ENCODE data around the gene GET4. TPM values are rescaled to one million over a fixed set of nuclear protein-coding genes. Genes with fewer than 3 reads are reported as not detected.

GET4 gene
- total and polyA plus RNA-seq, 2 of the 8 experiments (the other 6 are each of a cell fraction or from before 2014, with no cell fraction given) = 56.7 to 74.1 TPM

DNA sequence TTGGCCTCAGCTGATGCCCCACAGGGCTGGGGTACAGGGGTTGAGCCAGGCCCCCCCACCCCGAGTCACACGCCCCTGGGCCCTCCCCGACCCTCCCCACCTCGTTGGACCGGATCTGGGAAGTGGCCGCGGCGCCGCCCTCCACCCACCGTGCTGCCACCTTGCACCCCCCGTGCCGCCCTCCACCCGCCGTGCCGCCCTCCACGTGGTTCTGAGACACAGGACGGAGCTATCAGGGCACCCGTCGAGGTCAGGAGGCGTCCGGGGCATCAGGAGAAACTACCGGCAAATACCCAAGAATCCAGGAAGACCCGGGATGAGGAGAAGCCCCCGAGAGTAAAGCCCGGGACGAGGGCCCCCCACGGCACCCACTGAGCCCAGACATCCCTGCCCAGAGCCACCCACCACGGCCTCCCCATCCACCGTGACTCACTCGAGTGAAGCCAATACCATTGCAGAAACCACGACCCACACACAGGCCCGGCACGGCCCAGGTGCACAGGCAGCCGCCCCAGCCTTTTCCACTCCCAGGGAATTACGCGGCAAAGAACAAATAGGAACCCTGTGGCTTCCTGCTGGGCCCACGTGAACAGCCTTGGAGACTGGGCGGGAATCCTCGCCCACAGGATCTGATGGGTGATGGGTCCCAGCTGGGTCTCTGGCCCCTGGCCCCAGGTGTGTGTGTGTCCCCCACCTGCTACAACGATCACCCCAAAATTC is 44.2 kb downstream of the GET4 start:
- no peak overlapping the region for H3K4me2 ChIP-seq (ENCODE audit: insufficient read depth in 1 of 2, low read depth in 2 of 2, low read length in 2 of 2)
- H3K79me2 ChIP-seq (ENCODE audit: control insufficient read depth in 1 of 2, insufficient read depth in 2 of 2, low read length in 2 of 2) = no peaks in the 10 kb centered on the region
- no peak overlapping the region for H3K4me3 ChIP-seq (ENCODE audit: extremely low read depth in 1 of 4, insufficient read depth in 2 of 4, low read depth in 3 of 4, low read length in 4 of 4)
- H3K23ac ChIP-seq (ENCODE audit: insufficient read length) = no peak overlapping the region
- no peak overlapping the region for H2BK5ac ChIP-seq (ENCODE audit: low read depth, low read length)
- H3K9ac ChIP-seq (replicated peaks in 1 of 4; ENCODE audit: extremely low read depth in 1 of 4, low read depth in 3 of 4, low read length in 3 of 4) = no peak overlapping the region
- H3K36me3 ChIP-seq (ENCODE audit: control insufficient read depth in 2 of 4, insufficient read depth in 4 of 4, low read length in 3 of 4) = no peaks in the 10 kb centered on the region
- H2BK120ac ChIP-seq (replicated peaks; ENCODE audit: low read depth, low read length) = no peak overlapping the region
- no peak overlapping the region for H4K8ac ChIP-seq (ENCODE audit: extremely low read depth, insufficient read depth, low read length)
- H3K9me3 ChIP-seq (ENCODE audit: insufficient read depth in 2 of 2, low read depth in 1 of 2, low read length in 1 of 2) = no peaks in the 10 kb centered on the region
- WGBS, 2 experiments (ENCODE audit: extremely low coverage in 1 of 2, insufficient coverage in 1 of 2, insufficient read length in 1 of 2, insufficient replicate concordance in 2 of 2, low coverage in 1 of 2, low lambda C conversion rate in 2 of 2, missing lambda C conversion rate in 1 of 2) = 89% methylated on average over 26 of the region's 40 CpGs; no CpG with 5 or more reads in 1 of the 2 experiments
- no peak overlapping the region for H2BK15ac ChIP-seq (ENCODE audit: low read length)
- H4K5ac ChIP-seq (ENCODE audit: insufficient read length, low read depth, low read length) = no peak overlapping the region
- H3K79me1 ChIP-seq (ENCODE audit: low read depth, low read length) = no peaks in the 10 kb centered on the region
- H2BK20ac ChIP-seq (ENCODE audit: low read length) = no peak overlapping the region
- H3K23me2 ChIP-seq (ENCODE audit: low read depth, low read length) = no peaks in the 10 kb centered on the region
- no peak overlapping the region for H2AK5ac ChIP-seq (ENCODE audit: low read depth, low read length)
- H2BK12ac ChIP-seq (ENCODE audit: low read depth, low read length) = no peak overlapping the region
- H3K14ac ChIP-seq (ENCODE audit: insufficient read length) = no peak overlapping the region
- ChIA-PET POLR2A (ENCODE audit: partially characterized antibody) (interaction anchor here (1.8 kb wide), 1 partner anchor 11 kb away, joined by 8 read pairs; no protein-coding TSS in a partner anchor), CTCF (ENCODE audit: partially characterized antibody) (interaction anchor here (0.7 kb wide), 1 partner anchor 11 kb away, joined by 3 read pairs; no protein-coding TSS in a partner anchor)
- FAIRE-seq (no peak), DNase-seq (ENCODE audit: low read depth in 1 of 2, low spot score in 2 of 2) (peak in 1 of 2 experiments; percentile 44)
- no peak overlapping the region for H3K56ac ChIP-seq (replicated peaks; ENCODE audit: insufficient read length, low read depth, low read length)
- H2AFZ ChIP-seq (ENCODE audit: low read length) = no peak overlapping the region
- H3K18ac ChIP-seq (ENCODE audit: extremely low read depth, low read length) = no peak overlapping the region
- peaks cover 0 to 8% (median 0%) of the 10 kb centered on the region in 4 experiments; a peak in 2 of 7 replicates for H3K4me1 ChIP-seq (replicated peaks in 1 of 4; ENCODE audit: control insufficient read depth in 3 of 4, insufficient read depth in 4 of 4, low read length in 3 of 4)
- no peak overlapping the region for H3K4ac ChIP-seq (replicated peaks; ENCODE audit: insufficient read length, low read depth, low read length)
- H3K27me3 ChIP-seq (replicated peaks in 1 of 4; ENCODE audit: control insufficient read depth in 3 of 4, extremely low read depth in 1 of 4, insufficient read depth in 3 of 4, low read length in 3 of 4) = no peaks in the 10 kb centered on the region
- H4K91ac ChIP-seq (replicated peaks; ENCODE audit: insufficient read length, low read length) = no peak overlapping the region
- no peaks in the 10 kb centered on the region for H4K20me1 ChIP-seq (replicated peaks in 1 of 2; ENCODE audit: control insufficient read depth in 1 of 2, insufficient read depth in 2 of 2, low read length in 2 of 2)
- TF ChIP-seq EGR1 (IDR thresholded peaks at IDR 0.05; ENCODE audit: borderline replicate concordance, low read depth, low read length) (no peak), RFX5 (IDR thresholded peaks at IDR 0.05; ENCODE audit: borderline replicate concordance, low read depth, low read length) (no peak), KDM5A (IDR thresholded peaks at IDR 0.05; ENCODE audit: low read length) (no peak), ZNF274 (IDR thresholded peaks at IDR 0.05; ENCODE audit: borderline replicate concordance, extremely low read depth, low read length) (no peak), BRCA1 (IDR thresholded peaks at IDR 0.05; ENCODE audit: low read depth, low read length) (no peak), EZH2 (IDR thresholded peaks at IDR 0.05; ENCODE audit: low read depth, low read length, severe bottlenecking) (no peak), TBP (IDR thresholded peaks at IDR 0.05; ENCODE audit: low read depth, low read length) (no peak), ASH2L (IDR thresholded peaks at IDR 0.05; ENCODE audit: low read length) (no peak)
- TF ChIP-seq, protein P1, sequence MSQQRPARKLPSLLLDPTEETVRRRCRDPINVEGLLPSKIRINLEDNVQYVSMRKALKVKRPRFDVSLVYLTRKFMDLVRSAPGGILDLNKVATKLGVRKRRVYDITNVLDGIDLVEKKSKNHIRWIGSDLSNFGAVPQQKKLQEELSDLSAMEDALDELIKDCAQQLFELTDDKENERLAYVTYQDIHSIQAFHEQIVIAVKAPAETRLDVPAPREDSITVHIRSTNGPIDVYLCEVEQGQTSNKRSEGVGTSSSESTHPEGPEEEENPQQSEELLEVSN (IDR thresholded peaks at IDR 0.05) = no peak
- no peak overlapping the region for H3K27ac ChIP-seq (ENCODE audit: low read depth, low read length)

Data from H1 (cell line).